NCI-H2196 (cell line): ENCODE results near the gene HSPA1B.
A peak's percentile ranks its signal among the peaks of the same experiment; 100 is the strongest.
"Not testable (repeated sequence)": the region's sequence is repeated elsewhere in the genome, so short reads cannot be mapped to it uniquely, and the experiment has no call there.

Experiments used
- DNase-seq: peaks from one replicate; lab custom pipeline; 2025; ENCODE audit not compliant: unreplicated experiment; lab: John Stamatoyannopoulos, UW

HSPA1B gene

DNA sequence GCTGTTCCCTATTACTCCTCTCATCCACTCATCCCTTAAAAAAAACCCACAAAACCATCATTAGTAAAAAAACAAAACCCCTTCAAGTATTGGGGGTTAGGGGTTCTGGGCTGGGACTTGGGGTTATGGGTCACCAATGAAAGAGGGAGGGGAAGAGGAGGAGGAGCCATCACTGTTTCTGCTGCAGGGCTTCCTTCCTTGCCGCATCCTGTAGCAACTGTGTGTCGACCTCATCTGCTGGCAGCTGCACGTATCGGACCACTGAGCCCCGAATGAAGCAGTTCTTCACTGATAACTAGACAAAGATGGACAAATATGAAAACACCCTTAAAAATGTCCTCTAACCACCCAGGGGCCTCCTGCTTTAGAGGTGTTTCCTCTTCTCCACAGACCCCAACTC is 29.9 kb upstream of the HSPA1B start:
- DNase-seq = no peak

- DNase-seq = no peak
Observed at GRCh38 chr6:31799781-31800180, 27.8 kb upstream of the HSPA1B start.

GRCh38 chr6:31801031-31801927 is 26.3 kb upstream of the HSPA1B start:
- not testable (repeated sequence) for DNase-seq

- DNase-seq = no peak
Observed at GRCh38 chr6:31805939-31806469, 21.5 kb upstream of the HSPA1B start.

DNA sequence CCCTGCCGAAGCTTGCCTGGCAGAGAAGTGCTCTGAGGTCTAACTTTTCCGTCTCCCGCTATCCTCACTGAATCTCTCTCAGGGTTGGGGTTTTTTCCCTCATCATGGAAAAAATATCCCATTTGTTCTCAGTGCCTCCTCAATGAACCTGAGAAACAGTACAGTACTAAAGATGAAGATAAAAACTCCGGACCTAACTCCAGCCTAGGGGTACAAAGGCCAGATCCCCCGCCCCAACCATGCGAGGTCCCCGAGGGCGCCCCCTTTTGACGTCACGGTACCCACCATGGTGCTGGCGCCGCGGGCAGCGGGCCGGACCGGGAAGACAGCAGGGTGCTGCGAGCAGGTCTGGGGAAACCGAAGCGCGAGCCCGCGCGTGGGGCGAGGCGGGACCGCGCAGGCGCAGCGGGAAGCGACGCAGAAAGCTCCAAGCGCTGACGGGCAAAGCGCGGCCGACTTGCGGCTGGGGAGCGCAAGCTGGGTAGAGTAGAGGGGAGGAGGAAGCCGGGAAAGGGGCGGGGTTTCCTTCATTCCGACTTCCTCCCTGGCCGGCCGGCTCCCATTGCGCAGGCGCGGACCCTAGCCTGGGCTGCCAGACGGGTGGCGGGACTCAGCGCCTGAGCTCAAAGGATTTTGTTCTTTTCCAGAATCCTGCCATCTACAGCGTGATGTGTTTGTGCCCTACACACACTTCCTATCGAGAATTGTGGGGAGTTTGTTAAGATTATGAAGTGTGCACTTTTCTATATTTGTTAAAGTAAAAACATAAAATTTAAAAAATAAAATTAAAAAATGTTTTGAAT is 20.9 kb upstream of the HSPA1B start, which contains the start of gene LSM2:
Gene LSM2, minus strand, starts transcription at position 497 of the 803 bp plus-strand sequence. Its CDS starts 209 bp downstream, at position 288.
- DNase-seq = peak; percentile 95

- DNase-seq = not testable (repeated sequence)
Observed at GRCh38 chr6:31808599-31808998, 18.9 kb upstream of the HSPA1B start.

GRCh38 chr6:31811645-31812044 is 15.9 kb upstream of the HSPA1B start:
- DNase-seq = no peak

DNA sequence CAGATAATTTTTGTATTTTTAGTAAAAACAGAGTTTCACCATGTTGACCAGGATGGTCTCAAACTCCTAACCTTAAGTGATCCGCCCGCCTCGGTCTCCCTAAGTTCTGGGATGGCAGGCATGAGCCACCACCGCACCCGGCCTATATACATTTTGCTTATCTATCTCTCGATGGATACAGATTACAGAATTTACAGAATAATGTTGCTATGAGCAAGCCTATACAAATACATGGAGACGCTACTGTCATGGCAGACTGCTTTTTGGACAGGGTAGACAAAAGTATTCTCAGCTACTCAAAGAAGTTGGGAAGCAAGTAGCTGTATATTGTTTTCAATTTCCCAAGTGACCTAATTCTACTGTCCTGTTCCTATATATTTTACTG is 14.1 kb upstream of the HSPA1B start:
- DNase-seq = no peak

DNA sequence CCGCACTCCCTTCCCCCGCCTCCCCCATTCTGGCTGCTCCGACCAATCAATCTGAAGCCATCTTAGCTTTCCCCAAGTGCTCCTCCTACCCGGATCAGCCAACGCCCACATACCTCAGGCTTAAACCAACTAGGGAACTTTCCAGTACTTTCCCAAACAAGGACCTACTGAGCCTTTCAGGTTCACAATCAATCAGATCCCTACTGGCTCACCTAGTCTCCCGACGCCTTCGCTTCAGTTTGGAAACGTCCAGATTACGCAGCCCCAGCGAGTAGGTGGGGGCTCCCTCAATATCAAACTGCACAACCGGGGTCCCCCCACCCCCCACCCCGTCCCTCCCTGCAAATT is 12.9 kb upstream of the HSPA1B start:
- DNase-seq = peak; percentile 93

DNA sequence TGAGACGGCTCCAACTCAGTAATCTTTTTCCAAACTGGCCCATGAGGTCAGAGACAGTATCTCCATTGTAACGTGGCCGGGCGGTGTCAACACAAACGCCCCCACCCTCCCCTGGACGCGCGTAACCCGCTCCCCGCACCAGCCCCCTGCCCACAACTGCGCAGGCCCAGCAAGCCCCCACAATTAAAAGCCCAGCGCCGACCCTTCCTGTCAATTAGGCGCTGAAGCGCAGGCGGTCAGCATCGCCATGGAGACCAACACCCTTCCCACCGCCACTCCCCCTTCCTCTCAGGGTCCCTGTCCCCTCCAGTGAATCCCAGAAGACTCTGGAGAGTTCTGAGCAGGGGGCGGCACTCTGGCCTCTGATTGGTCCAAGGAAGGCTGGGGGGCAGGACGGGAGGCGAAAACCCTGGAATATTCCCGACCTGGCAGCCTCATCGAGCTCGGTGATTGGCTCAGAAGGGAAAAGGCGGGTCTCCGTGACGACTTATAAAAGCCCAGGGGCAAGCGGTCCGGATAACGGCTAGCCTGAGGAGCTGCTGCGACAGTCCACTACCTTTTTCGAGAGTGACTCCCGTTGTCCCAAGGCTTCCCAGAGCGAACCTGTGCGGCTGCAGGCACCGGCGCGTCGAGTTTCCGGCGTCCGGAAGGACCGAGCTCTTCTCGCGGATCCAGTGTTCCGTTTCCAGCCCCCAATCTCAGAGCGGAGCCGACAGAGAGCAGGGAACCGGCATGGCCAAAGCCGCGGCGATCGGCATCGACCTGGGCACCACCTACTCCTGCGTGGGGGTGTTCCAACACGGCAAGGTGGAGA is 12.3 kb upstream of the HSPA1B start, which contains the start of the genes HSPA1A and HSPA1L:
Gene HSPA1A, plus strand, starts transcription at position 519 of the 814 bp plus-strand sequence. Its CDS starts 214 bp downstream, at position 733.
Gene HSPA1L, minus strand, starts transcription at position 259 of the 814 bp plus-strand sequence. CDS start 3,311 bp downstream, outside the sequence.
- DNase-seq = peak; percentile 93

DNA sequence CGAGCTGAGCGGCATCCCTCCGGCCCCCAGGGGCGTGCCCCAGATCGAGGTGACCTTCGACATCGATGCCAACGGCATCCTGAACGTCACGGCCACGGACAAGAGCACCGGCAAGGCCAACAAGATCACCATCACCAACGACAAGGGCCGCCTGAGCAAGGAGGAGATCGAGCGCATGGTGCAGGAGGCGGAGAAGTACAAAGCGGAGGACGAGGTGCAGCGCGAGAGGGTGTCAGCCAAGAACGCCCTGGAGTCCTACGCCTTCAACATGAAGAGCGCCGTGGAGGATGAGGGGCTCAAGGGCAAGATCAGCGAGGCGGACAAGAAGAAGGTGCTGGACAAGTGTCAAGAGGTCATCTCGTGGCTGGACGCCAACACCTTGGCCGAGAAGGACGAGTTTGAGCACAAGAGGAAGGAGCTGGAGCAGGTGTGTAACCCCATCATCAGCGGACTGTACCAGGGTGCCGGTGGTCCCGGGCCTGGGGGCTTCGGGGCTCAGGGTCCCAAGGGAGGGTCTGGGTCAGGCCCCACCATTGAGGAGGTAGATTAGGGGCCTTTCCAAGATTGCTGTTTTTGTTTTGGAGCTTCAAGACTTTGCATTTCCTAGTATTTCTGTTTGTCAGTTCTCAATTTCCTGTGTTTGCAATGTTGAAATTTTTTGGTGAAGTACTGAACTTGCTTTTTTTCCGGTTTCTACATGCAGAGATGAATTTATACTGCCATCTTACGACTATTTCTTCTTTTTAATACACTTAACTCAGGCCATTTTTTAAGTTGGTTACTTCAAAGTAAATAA is 10.2 kb upstream of the HSPA1B start:
- DNase-seq = not testable (repeated sequence)

- DNase-seq = not testable (repeated sequence)
Observed at GRCh38 chr6:31817929-31818511, 9.5 kb upstream of the HSPA1B start.

GRCh38 chr6:31819871-31820299 is 7.7 kb upstream of the HSPA1B start:
- no peak for DNase-seq

DNA sequence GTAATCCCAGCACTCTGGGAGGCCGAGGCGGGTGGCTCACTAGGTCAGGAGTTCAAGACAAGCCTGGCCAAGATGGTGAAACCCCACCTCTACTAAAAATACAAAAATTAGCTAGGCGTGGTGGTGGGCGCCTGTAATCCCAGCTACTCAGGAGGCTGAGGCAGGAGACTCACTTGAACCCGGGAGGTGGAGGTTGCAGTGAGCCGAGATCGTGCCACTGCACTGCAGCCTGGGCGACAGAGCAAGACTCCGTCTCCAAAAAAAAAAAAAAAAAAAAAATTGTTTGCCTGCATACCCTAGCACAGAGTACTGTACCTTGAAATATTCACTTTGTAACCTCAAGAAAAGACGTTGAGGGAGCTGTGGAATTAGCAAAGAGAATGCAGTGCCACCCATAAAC is 7.1 kb upstream of the HSPA1B start:
- DNase-seq = not testable (repeated sequence)

DNA sequence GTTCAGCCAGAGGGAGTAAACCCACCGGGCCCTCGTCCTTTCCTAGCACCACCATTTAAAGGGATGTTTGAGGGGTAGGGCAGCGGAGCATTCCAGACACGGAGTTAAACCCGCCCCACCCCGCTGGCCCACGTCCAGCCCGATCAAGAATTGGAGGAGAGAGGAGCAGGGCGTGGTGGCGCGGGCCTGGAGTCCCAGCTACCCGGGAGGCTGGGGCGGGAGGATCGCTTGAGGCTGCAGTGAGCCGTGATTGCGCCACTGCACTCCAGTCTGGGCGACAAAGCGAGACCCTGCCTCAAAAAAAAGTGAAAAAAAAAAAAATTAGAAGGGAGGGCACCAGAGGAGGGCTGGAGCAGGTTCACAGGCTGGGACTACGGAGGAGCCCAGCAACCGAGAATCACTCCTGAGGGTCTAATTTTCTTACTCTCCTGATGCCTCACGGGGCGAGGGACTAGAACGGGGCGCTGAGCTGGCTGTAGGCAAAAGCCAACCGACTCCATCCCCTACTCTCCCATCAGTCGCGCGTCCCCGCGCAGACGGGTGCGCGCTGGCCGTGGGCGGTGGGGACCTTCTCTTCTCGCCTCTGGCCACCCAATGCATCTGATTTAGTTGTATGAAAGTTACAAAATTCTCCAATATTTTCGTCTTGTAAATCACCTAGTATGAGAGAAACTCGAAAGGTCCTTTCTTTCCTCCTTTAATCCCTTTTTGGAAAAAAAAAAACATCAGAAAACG is 6.1 kb upstream of the HSPA1B start:
- DNase-seq = peak; percentile 66

- DNase-seq = peak; percentile 66
Observed at GRCh38 chr6:31822036-31822821, 5.3 kb upstream of the HSPA1B start.

DNA sequence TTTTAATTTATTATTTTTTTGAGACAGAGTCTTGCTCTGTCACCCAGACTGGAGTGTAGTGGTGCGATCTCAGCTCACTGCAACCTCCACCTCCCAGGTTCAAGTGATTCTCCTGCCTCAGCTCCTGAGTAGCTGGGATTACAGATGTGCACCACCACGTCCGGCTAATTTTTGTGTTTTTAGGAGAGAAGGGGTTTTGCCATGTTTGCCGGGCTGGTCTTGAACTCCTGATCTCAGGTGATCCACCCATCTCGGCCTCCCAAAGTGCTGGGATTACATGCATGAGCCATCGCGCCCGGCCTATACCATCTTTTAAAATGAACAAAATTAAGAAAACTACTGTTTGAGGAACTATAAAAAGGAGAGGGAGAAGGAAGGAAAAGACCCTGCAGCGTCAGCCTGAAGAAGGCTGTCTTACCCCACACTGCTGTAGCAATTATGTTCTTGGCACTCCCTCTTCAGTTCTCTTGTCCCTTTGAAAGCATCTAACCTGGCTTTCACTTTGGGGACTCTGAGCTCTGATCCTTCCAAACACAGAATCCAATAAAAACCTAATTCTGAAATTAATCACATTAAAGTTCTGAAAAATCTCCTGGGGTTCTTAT is 3.8 kb upstream of the HSPA1B start:
- not testable (repeated sequence) for DNase-seq
